TTC549 (cell line): ENCODE measurements around the gene EIPR1.
"Not testable (repeated sequence)": the region's sequence is repeated elsewhere in the genome, so short reads cannot be mapped to it uniquely, and the experiment has no call there.

ENCODE experiments used
- FAIRE-seq: peaks from 2 replicates; lab custom pipeline; 2012; peaks lifted over from hg19 to GRCh38; lab: Jason Lieb, UNC

The EIPR1 gene

GRCh38 chr2:3286646-3287036 is 91.0 kb downstream of the EIPR1 start:
- not testable (repeated sequence) for FAIRE-seq

GRCh38 chr2:3285901-3286645 is 91.5 kb downstream of the EIPR1 start:
- no peak for FAIRE-seq

GRCh38 chr2:3284657-3285630 is 92.7 kb downstream of the EIPR1 start:
- FAIRE-seq, result no peak

GRCh38 chr2:3283876-3284656 is 93.6 kb downstream of the EIPR1 start:
- FAIRE-seq, result not testable (repeated sequence)

GRCh38 chr2:3283206-3283605 is 94.4 kb downstream of the EIPR1 start:
- no peak for FAIRE-seq

GRCh38 chr2:3282056-3282998 is 95.3 kb downstream of the EIPR1 start:
- FAIRE-seq, result no peak

- FAIRE-seq, result no peak
Measured at GRCh38 chr2:3280683-3281520, 96.7 kb downstream of the EIPR1 start.

GRCh38 chr2:3280197-3280596 is 97.4 kb downstream of the EIPR1 start:
- FAIRE-seq, result no peak

- FAIRE-seq, result no peak
Measured at GRCh38 chr2:3279236-3279960, 98.2 kb downstream of the EIPR1 start.

- no peak for FAIRE-seq
Measured at GRCh38 chr2:3278521-3279218, 98.9 kb downstream of the EIPR1 start.

- no peak for FAIRE-seq
Measured at GRCh38 chr2:3277748-3278520, 99.7 kb downstream of the EIPR1 start.

- FAIRE-seq, result no peak
Measured at GRCh38 chr2:3277050-3277747, 100.4 kb downstream of the EIPR1 start.

- FAIRE-seq, result no peak
Measured at GRCh38 chr2:3272761-3273160, 104.9 kb downstream of the EIPR1 start.

- FAIRE-seq, result no peak
Measured at GRCh38 chr2:3270095-3270478, 107.5 kb downstream of the EIPR1 start.

- no peak for FAIRE-seq
Measured at GRCh38 chr2:3269425-3270094, 108.1 kb downstream of the EIPR1 start.

GRCh38 chr2:3268705-3269029 is 109.0 kb downstream of the EIPR1 start:
- no peak for FAIRE-seq
